Kasumi-1 (cell line): Measurements from ENCODE around the gene CLEC3B.
"Not testable (repeated sequence)": the region's sequence is repeated elsewhere in the genome, so short reads cannot be mapped to it uniquely, and the experiment has no call there.

Source experiments
- DNase-seq, 2 experiments: peaks; one replicate each; lab custom pipeline; 2025; lab: John Stamatoyannopoulos, UW

The CLEC3B gene

DNA sequence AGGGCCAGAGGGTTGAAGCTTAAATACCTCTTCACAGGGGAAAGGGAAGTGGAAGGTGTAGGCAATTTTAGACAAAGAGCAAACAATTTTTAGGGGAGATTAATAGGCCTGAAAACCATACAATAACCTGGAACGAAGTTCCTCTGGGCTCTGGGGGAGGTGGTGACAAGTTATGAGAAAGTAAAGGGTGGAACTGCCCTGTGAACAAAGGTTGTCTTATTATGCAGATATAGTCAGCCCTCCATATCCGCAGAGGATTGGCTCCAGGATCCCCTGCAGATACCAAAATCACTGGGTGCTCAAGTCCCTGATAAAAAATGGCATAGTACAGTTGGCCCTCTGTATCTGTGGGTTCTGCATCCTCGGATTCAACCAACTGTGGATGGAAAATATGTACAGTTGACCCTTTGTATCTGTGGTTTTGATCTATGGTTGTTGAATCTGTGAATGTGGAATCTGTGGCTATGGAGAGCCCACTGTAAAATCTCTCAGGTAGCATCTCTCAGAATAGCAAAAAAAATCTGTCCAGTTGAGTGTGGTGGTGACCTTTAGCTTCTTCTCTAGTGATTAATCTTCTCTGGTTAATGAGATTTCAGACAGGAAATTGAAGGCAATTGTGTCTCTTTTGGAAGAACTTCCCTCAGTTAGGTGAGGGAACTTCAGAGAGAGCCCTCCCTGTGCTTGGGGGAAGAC is 40.2 kb downstream of the CLEC3B start:
- DNase-seq, result no peak

DNA sequence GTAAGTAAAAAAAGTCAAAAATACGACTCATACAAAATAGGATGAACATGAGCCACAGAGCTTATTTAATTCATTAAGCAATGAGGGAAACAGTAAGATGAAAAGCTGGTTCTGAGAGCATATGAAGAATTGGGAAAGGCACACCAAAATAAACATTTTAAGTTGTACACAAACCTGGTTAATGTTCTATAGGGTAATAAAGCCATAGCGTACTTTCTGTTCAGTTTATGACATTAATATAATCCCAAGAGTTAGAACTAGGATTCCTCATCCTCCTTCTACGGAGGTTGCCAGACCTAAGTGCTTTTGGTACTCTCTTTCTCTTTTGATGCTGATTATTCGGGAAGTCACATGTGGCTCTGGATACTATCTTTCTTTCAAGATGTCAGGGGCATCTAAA is 41.4 kb downstream of the CLEC3B start:
- no peak for DNase-seq

DNA sequence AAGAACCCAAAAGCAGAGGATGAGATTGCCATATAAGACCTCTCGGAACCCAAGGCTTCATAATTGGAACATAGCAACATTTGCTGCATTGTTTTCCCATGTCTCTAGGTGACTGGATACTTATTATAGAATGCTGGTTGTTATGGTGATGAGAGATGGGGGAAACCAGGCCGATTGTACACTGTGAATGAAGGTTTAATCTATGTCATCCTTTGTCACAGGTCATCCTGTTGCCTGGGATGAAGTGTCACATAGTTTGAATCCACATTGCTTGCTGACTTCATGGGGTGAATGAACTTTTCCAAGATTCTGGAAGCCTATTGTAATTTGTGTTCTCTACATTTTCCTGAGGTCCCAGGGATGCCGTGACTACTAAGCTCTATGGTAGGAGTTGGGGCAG is 41.8 kb downstream of the CLEC3B start:
- DNase-seq, result no peak

DNA sequence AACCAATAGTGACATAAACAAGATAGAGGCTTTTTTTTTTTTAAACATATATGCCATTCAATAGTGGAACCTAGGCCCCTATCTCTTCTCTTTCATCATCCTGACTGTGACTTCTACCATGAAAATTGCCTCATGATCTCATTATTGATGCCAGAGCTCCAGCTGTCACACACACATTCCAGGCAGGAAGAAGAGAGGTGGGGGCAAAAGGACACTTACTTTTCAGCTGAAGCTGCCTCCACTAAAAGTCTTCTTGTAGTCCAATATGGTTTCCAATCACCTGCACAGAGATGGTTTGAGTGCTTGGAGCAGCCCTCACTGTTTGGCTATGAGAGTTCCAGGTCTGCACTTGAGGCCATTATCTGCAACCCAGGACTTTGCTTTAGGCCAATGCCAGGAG is 45.0 kb downstream of the CLEC3B start:
- DNase-seq, result no peak

DNA sequence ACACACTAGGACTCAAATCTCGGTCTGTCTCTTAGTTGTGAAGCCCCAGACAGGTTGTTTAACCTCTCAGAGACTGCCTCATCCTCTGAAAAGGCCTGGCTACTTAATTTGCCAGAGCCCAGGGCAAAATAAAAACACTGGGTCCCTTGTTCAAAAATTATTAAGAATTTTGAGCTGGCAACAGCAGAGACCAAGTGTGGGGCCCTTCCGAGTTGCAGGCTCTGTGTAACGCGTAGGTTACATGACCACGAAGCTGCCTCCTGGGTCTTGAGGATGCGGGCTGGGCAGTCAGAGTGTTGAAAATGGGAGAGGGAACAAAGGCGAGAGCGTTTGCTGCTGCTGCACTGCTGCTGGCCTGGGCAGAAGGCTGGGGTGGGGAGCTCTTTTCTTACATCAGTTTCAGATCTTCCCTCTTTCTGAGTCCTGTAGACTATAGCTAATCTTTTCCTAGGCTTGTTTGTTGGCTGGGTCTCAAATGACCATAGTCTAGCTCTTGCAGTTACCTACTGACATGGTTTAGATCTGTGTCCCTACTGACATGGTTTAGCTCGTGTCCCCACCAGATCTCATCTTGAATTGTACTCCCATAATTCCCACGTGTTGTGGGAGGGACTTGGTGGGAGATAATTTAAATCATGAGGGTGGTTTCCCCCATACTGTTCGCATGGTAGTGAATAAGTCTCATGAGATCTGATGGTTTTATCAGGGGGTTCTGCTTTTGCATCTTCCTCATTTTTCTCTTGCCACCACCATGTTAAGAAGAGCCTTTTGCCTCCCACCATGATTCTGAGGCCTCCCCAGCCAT is 49.9 kb downstream of the CLEC3B start:
- no peak for DNase-seq

DNA sequence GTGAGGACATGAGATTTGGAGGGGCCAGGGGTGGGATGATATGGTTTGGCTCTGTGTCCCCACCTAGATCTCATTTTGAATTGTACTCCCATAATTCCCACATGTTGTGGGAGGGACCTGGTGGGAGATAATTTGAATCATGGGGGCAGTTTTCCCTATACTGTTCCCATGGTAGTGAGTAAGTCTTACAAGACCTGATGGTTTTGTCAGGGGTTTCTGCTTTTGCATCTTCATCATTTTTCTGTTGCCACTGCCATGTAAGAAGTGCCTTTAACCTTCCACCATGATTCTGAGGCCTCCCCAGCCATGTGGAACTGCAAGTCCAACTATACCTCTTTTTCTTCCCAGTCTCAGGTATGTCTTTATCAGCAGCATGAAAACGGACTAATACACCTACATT is 52.2 kb downstream of the CLEC3B start:
- not testable (repeated sequence) for DNase-seq

DNA sequence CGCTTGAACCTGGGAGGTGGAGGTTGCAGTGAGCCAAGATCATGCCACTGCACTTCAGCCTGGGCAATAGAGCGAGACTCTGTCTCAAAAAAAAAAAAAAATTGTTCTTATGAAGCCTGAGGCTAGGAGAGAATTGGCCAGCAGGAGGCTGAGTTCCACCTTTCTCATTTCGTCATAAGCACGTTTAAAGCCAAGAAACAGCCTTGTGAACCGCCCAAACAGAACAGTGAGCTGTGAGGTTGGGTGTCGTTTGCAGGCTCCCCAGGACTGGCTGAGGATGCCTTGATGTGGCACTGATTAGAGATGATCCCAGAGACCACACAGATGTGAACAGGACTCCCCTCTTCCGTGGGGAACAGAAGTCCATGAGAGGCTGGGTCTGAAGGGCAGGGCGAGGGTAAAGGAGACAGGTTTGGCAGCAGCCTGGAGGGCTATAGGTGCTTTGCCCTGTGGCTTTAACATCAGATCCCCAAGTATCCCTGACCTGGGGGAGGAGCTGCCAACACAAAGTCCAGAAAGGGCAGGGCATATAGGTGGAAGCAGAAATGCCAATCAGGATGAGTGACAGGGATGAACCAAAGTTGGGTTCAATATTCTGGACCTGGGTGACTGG is 52.9 kb downstream of the CLEC3B start:
- no peak for DNase-seq

DNA sequence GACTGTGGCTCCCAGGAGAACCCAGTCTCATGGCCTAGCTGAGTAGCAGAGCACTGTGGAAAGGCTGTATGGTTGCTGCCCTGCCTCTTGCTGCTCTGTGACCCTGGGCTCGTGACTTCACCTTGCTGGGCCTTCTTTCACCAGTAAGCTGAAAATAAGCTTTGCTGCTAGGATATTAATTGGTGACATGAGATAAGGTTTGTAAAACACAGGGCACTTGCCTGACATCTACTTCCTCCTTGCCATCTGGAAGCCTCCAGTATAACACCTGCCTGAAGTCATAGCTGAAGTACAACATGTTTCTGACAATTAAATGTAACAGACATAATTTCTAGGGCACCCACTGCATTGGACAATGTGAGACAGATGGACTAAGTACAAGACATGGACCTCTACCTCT is 53.6 kb downstream of the CLEC3B start:
- DNase-seq, result no peak

DNA sequence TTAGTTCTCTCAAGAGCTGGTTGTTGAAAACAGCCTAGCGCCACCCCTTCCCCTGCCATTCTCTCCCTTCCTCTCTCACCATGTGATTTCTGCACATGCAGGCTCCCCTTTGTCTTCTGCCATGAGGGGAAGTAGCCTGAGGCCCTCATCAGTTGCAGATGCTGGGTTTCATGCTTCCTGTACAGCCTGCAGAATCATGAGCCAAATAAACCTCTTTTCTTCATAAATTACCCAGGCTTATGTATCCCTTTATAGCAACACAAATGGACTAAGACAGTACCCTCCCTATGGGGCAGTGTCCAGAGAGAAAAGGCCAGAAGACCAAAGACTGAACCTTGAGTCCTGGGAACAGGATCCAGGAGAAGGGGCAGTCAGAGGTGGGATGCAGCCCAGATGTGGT is 54.7 kb downstream of the CLEC3B start:
- DNase-seq, result no peak

DNA sequence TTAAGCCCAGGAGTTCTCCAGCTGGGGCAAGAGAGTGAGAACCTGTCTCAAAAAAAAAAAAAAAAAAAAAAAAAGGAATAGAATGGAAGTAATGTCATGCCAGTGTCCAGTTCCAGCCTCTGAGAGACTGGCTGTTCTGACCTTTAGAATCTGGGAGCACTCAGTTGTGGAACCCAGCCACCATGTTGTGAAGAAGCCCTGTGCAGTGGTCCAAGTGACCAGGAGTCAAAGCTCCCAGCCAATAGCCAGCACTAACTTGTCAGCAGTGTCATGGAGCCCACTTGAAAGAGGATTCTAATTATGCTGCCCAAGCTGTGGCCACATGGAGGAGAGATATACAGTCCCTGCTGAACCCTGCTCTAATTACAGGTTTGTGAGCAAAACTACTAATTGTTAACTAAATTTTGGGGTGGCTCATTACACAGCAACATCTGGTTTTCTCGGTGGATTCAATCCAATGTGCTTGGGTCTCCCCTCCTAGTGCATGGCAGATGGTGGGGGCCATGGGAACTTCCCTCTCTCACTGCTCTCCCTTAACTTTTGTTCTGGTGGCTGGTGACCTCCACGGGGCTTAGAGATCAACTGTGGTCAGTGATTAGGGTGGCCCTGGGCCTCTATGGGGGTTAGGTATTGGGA is 55.5 kb downstream of the CLEC3B start:
- no peak for DNase-seq

DNA sequence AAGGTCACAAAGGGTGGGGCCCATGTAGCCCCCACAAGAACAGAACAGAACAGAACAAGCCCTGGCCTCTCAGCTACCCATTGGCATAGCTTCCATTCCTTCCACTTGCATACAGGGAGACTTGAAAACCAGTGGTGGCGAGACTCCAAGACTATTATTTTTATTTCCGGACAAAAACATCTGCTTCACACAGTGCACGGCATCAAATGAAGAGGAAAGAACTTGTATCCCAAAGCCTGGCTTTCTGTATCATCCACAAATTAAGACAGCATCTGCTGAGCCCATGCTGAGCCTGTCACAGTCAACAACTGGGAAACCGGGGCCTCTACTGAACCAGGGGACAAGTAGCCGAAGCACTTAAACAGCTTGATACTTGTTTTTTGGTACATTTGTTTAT is 56.0 kb downstream of the CLEC3B start:
- DNase-seq, result no peak

DNA sequence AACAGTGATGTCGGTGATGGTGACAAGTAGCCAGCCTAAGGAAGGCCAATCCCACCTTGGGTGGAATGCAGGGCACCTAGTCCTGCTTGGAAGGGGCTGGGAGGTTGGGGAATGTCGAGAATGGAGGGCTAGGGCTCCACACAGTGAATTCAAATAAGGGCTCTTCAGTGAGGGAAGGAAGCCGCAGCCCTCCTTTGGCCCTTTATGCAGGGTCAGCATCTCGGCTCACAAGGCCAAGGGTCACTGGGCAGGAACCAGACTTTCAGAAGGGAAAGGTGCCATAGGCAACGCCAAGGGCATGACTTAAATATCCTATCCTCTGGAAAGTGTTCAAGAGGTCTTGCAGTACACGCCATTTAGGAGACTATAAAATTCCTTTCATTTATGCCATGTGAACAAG is 56.9 kb downstream of the CLEC3B start:
- no peak for DNase-seq

DNA sequence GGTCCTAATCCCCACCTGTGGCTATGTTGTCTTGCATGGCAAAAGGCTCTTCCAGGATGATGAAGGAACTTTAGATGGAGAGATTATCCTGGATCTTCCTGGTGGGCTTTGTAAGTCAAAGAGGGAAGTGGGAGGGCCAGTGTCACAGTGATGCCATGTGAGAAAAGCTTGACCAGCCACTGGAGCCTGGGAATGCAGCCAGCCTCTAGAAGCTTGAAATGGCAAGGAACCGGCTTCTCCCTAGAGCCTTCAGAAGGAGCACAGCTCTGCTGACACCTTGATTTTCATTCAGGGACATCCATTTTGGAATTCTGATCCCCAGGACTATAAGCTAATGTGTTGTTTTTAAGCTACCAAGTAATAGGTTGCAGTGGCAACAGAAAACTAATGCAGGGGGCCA is 58.3 kb downstream of the CLEC3B start:
- DNase-seq, result no peak

DNA sequence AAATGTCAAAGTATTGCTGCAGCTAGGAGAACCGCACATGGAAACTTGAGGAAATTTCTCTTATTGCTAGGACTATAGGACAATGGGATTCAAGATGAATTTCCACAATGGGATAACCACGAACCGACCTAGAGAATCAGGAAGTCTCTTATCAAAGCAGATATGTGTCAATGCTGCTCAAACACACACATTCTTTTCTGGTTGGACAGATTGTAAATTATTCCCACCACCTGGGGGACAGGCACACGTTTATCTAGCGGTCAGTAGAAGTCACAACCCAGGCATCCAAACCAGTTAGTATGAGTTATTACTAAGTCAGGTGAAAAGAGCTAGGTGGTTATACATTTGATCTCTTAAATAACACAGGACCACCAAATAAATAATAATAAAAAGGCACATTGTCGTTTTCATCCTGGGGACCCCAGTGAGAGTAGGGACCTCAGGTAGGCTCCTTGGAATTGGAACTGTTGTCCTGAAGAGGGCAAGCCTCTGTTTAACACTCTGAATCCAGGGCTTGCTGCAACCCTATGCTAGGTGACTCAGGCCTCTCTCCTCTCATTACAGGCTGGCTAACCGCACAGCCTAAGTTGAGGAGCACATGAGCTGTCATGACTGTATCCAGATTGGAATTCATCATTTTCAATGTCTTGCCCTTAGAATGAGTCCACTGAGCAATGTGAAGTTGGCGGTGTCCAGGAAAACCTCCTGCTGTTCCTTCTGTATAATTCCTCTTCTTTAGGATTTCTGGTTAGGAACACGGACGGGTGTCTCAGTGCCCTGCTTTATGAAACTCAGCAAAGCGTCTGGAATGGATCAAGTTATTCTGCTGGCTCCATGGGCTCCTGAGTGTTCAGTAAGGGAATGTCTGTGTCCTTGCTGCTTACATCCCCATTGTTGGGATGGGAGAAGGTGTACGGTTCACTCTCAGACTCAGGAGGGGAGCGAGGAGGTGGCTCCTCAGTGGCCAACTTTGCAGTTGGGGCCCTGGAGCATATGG is 59.0 kb downstream of the CLEC3B start:
- no peak for DNase-seq
